NCI-H510A treated with DMSO at 0.1 percent for 48 hours (cell line): ENCODE data around the gene NPIPA7.
"Not testable (repeated sequence)": the region's sequence is repeated elsewhere in the genome, so short reads cannot be mapped to it uniquely, and the experiment has no call there.

Experiments used
- DNase-seq: peaks from one replicate; lab custom pipeline; 2025; lab: John Stamatoyannopoulos, UW

NPIPA7 gene

GRCh38 chr16:16420515-16420914 is 41.6 kb downstream of the NPIPA7 start:
- not testable (repeated sequence) for DNase-seq

DNA sequence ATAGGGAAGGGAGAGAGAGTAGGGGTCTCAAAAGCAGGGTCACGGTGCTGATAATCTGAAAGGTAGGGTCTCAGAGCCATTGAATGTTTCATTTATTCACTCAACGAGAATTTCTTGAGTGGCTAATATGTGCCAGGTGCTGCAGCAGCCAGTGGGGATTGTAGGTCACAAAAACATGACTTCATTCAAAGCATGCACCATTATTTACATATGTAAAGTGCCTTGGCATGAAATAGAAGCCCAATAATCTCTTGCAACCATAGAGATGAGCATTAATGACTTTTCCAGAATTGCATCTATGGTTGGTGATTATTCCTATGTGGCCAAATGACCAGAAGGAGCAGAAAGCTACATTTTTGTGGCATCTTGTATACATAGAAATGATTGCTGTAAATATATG is 46.2 kb downstream of the NPIPA7 start:
- not testable (repeated sequence) for DNase-seq

- not testable (repeated sequence) for DNase-seq
These were observed 52.2 kb downstream of the NPIPA7 start for GRCh38 chr16:16431135-16431534.

GRCh38 chr16:16434711-16435110 is 55.8 kb downstream of the NPIPA7 start:
- DNase-seq = not testable (repeated sequence)

DNA sequence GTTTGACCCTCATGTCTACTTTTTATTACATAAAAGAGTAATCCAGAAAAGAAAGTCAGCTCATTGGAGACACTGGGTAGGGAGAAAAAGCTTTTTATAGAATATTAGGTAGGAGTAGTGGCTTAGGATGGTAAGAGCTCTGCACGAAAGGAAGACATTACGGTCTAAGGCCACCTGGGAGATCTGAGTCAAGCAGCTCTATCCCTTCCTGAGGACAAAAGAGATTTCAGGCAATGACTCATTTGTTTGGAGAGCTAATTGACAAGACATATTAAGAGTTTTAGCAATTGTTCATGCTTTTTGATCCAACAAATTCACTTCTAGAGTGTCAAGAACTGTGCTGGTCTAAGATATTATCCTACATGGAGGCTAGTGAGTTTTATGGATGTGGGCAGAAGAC is 62.5 kb downstream of the NPIPA7 start:
- DNase-seq = not testable (repeated sequence)
